ELF-1 (cell line): ENCODE measurements around the gene CHST13.

Experiments
- DNase-seq: peaks from one replicate; pipeline ENCODE4 v3.0.0-alpha.2; 2016; ENCODE audit warnings: low read depth, low spot score

The CHST13 gene

GRCh38 chr3:126509597-126510307 lies 14.2 kb upstream of the CHST13 start:
- DNase-seq, result peak; percentile 64

- no peak for DNase-seq
Observed at GRCh38 chr3:126510308-126510910, 13.5 kb upstream of the CHST13 start.

- no peak for DNase-seq
Observed at GRCh38 chr3:126511291-126511690, 12.7 kb upstream of the CHST13 start.

GRCh38 chr3:126512026-126512425 lies 11.9 kb upstream of the CHST13 start:
- DNase-seq, result no peak

- DNase-seq, result no peak
Observed at GRCh38 chr3:126512916-126513650, 10.9 kb upstream of the CHST13 start.

- DNase-seq, result no peak
Observed at GRCh38 chr3:126514161-126514560, 9.8 kb upstream of the CHST13 start.

GRCh38 chr3:126515066-126515706 lies 8.8 kb upstream of the CHST13 start:
- no peak for DNase-seq

GRCh38 chr3:126516152-126516935 lies 7.6 kb upstream of the CHST13 start:
- no peak for DNase-seq

- no peak for DNase-seq
Observed at GRCh38 chr3:126516936-126517290, 7.0 kb upstream of the CHST13 start.

GRCh38 chr3:126517291-126517951 lies 6.5 kb upstream of the CHST13 start, which contains the start of gene UROC1:
UROC1 (minus strand) TSS chr3:126517773; CDS start chr3:126517719, 54 bp downstream.
- DNase-seq, result no peak

GRCh38 chr3:126517986-126518778 lies 5.8 kb upstream of the CHST13 start:
- DNase-seq, result no peak

- DNase-seq, result peak; percentile 71
Observed at GRCh38 chr3:126518779-126519177, 5.2 kb upstream of the CHST13 start.

GRCh38 chr3:126519506-126520455 lies 4.2 kb upstream of the CHST13 start:
- DNase-seq, result no peak

GRCh38 chr3:126521122-126521891 lies 2.6 kb upstream of the CHST13 start:
- DNase-seq, result no peak

- DNase-seq, result peak; percentile 72
Observed at GRCh38 chr3:126522363-126522788, 1.6 kb upstream of the CHST13 start.

GRCh38 chr3:126524429-126524988 lies 554 bp downstream of the CHST13 start:
- no peak for DNase-seq

- no peak for DNase-seq
Observed at GRCh38 chr3:126525091-126525852, 1.3 kb downstream of the CHST13 start.
